Measurements from ENCODE around the gene POMT1.

GRCh38 chr9:131500939-131501541 lies 1.7 kb upstream of the POMT1 start:
- TF ChIP-seq CTCF (IDR thresholded peaks at IDR 0.05) (no peak), POLR2A (IDR thresholded peaks at IDR 0.05) (no peak)

Data from body of pancreas (tissue), 4 donors.